GM12892 (cell line): ENCODE results near the gene GPR39.

ENCODE experiments used
- POLR2A ChIP-seq: IDR thresholded peaks from 2 replicates; pipeline ENCODE4 v1.6.1; 2011; ENCODE audit warnings: low read depth, low read length, control low read depth
- POLR2AphosphoS5 ChIP-seq: IDR thresholded peaks from 2 replicates; pipeline ENCODE4 v1.6.1; 2011; ENCODE audit warnings: low read depth, low read length, control low read depth
- TAF1 ChIP-seq: IDR thresholded peaks from 2 replicates; pipeline ENCODE4 v1.6.1; 2011; ENCODE audit warnings: low read depth, mild to moderate bottlenecking, control low read depth, low read length, borderline replicate concordance

DNA sequence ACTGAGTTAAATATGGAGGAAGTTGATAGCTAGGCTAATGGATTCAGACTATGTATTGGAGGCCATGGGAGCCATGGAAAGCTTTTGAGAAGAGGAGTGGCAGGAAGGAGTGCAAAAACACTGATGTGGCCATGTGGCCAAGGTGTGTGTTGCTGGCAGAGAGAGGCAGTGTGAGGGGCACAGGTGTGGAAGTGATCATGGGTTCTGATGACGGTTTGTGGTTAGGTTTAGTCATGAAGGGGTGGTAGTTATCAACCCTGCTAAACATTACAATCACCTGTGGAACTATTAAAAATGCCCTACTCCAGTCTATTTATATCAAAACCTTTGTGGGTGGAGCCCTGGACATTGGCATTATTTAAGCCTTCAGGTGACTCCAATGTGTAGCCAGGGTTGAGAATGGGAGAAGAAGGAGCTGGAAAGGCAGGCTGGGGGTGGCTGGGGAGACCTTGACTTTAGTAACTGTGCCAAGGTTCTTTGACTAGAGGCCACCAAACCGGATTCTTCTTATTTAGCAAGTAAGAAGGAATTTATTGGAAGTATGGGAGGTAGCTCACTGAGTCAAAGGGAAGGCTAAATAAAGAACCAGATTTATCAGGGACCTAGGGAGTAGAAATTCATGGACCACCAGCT lies 13.5 kb downstream of the GPR39 start:
- no peak for TF ChIP-seq TAF1
- TF ChIP-seq POLR2A = no peak
- no peak for TF ChIP-seq POLR2AphosphoS5
